Measurements from ENCODE around the gene KCNH6.

KCNH6 gene

DNA sequence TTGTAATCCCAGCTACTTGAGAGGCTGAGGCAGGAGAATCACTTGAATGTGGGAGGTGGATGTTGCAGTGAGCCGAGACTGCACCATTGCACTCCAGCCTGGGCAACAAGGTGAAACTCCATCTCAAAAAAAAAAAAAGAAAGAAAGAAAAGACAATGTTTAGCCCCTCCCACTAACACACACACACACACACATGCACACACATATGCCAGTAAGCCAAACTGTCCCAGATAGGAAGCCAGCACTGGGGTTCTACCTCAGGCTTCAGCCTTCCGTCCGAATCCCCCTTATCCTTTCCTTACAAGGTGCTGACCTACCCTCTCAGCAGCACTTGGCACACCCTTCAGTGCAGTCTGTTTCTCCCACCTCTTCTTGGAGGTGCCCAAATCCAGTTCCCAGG is 8.7 kb upstream of the KCNH6 start:
- no peak for DNase-seq

GRCh38 chr17:63514974-63515373 is 8.2 kb upstream of the KCNH6 start:
- no peak for DNase-seq

DNA sequence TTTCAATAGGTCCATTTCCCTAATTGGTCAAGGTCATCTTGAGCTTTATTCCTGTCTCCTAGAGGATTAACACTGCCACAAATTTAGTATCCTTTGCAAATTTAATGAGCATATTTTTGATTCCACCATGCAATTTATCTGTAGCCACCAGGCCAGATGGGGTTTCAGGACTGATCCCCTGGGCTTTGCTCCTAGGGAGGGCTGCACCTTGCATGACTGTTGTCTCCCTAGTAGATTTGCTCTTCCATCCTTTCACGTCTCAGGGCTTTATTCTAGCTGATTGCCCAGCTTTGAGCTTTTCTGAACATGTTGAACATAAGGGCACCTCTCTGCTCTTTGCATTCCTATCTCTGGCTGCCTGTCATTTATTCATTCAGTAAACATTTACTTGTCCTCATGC is 7.7 kb upstream of the KCNH6 start:
- DNase-seq = no peak

GRCh38 chr17:63516910-63517824 is 6.0 kb upstream of the KCNH6 start:
- DNase-seq = no peak

DNA sequence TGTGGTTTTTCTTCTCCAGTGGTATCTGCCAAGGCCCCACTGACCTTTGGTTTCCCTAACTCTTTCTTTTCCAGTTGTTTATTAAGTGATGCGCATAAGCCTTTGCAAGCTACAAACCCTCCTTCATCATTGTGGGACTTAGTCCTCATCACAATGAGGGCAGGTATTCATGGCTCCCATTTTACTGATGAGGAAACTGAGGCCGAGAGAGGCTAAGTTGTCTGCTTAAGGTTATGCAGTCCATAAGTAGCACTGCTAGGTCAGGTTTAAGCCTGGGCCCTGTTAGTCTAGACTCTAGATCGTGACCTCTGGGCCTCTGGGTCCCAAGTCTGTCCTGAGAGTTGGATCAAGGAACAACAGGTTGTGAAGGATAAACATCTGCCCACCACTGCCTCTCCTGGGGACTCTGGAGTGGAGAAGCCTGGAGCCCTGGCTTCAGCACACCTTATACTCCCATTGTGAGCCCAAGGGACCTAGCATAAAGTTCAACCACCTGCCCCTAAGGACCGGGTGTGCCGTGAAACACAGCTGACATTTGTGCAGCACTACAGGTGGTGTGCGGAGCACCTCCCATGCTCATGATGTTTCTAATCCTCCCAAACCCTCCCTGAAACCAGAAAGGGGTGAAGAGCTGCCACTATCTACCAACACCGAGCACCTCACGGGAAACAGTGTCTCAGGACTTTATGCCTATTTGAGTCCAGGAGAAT is 5.2 kb upstream of the KCNH6 start:
- DNase-seq = no peak

- no peak for DNase-seq
These were observed 3.9 kb upstream of the KCNH6 start for GRCh38 chr17:63519116-63519881.

- no peak for DNase-seq
These were observed 2.9 kb upstream of the KCNH6 start for GRCh38 chr17:63519972-63520882.

DNA sequence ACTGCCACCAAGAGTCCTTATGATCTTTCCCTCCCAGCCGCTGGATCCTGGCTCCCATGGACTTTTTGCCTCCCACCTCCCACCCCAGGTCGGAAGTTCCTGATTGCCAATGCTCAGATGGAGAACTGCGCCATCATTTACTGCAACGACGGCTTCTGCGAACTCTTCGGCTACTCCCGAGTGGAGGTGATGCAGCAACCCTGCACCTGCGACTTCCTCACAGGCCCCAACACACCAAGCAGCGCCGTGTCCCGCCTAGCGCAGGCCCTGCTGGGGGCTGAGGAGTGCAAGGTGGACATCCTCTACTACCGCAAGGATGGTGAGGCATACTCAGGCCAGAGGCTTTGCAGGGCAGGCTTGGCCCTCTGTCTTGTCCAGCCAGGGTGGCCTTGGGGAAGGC is 893 bp downstream of the KCNH6 start:
- no peak for DNase-seq

DNA sequence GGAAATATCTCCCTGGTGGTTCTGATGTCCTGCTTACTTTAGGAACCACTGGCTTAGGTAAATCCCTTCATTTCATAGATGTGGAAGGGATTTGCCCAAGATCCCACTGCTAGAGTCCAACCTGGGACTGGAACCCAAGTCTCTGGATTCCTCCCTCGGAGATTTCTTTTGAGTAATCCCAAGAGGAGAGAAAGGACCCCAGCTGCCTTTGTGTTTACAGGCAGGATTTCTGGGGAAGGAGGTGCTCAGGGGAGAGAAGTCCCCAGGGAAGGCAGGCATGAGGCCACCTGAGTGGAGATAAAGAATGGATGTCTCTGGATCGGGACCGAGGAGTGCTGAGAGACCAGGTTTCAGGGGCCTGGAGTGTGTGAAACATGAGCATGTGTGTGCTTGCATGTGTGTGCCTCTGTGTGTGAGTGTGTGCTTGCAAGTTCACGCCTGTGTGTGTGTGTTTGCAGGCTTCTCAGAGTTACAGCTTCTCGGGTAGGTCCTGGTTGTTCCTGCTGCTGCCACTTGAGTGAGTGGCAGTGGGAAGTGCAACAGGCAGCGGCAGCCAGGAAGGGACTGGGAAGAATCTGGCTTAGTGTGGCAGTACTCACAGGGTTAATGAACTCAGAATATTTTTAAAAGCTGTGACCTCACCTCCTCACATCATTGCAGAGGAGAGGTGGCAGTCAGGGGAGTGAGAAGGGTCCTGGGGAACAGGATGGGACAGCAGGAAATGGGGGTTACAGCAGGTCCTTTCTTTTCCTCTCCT is 2.2 kb downstream of the KCNH6 start:
- DNase-seq = no peak

DNA sequence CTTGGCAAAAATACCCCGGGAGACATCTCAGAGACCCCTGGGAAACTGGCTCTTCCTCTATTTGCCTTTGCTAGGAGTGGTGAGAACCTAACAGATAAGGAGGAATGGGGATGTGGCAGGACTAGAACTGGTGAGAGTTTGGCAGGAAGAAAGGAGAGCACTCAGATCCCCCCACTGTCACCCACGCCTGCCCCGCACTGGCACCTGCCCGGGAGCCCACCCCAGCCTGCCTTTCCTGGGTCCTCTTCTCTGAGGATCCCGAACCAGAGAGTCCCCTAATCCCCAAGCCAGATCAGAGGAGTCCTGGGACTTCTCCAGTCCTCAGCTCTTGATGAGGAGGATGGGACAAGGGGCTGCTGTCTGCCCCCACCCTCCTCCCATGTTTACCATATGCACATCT is 3.7 kb downstream of the KCNH6 start:
- no peak for DNase-seq

DNA sequence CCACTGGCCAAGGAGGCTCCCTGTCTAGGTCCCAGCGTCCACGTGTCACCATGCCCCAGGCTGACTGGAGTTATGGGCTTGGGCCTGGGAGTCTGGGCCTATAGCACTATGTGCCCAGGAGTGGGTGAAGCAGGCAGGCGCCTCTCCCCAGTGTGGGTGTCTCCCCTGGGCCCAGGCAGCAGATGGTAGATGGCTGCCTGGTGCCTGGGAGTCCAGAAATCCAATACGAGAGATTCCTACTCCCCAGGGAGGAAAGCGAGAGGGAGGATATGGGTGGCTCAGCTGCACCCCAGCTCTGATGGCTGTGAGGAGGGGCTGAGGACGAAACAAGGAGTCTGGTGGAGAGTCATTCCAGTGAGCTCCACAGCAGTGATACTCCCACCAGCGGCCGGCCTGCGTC is 5.0 kb downstream of the KCNH6 start:
- no peak for DNase-seq

DNA sequence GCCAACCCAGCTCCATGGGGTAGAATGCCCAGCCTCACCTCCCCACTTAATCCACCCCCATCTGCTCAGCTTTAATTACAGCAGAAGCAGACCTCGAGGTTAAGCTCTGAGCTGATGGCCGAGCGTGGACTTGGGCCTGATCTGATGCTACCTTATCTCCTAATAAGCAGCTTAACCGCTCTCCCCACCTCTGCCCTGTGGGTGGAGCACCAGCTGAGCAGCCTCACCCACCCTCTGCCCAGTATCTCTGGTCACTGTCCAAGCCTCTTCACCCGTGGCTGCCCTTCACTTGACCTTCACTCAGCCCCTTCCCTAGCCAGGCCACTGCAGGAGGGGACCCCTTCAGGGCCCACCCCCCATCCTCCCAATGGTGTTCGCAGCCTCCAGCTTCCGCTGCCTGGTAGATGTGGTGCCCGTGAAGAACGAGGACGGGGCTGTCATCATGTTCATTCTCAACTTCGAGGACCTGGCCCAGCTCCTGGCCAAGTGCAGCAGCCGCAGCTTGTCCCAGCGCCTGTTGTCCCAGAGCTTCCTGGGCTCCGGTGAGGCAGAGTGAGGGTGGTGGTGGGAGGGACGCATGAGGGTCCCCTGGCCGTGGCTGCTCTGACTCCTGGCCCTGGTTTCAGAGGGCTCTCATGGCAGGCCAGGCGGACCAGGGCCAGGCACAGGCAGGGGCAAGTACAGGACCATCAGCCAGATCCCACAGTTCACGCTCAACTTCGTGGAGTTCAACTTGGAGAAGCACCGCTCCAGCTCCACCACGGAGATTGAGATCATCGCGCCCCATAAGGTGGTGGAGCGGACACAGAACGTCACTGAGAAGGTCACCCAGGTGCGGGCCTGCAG is 6.8 kb downstream of the KCNH6 start:
- no peak for DNase-seq

DNA sequence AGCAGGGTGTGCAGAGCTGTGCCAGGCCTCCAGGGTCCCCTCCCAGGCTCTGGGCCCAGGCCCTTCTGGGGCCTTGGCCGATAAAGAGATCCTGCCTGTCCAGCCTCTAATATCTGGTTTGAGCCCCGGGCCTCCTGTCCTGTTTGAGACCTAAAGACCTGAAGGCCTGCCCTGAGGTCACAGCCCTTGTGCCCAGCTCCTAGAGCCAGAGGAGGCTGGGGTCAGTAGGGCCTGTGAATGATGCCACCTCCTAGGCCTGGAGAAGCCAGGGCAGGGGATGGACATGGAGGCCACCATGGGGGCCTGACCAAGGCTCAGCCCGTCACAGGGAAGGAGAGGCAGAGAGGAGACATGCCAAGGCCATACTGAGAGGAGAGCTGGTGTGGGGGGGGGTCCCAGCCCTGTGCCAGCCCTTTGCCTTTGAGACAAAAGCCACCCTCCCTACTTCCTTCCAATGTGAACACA is 7.4 kb downstream of the KCNH6 start:
- no peak for DNase-seq

DNA sequence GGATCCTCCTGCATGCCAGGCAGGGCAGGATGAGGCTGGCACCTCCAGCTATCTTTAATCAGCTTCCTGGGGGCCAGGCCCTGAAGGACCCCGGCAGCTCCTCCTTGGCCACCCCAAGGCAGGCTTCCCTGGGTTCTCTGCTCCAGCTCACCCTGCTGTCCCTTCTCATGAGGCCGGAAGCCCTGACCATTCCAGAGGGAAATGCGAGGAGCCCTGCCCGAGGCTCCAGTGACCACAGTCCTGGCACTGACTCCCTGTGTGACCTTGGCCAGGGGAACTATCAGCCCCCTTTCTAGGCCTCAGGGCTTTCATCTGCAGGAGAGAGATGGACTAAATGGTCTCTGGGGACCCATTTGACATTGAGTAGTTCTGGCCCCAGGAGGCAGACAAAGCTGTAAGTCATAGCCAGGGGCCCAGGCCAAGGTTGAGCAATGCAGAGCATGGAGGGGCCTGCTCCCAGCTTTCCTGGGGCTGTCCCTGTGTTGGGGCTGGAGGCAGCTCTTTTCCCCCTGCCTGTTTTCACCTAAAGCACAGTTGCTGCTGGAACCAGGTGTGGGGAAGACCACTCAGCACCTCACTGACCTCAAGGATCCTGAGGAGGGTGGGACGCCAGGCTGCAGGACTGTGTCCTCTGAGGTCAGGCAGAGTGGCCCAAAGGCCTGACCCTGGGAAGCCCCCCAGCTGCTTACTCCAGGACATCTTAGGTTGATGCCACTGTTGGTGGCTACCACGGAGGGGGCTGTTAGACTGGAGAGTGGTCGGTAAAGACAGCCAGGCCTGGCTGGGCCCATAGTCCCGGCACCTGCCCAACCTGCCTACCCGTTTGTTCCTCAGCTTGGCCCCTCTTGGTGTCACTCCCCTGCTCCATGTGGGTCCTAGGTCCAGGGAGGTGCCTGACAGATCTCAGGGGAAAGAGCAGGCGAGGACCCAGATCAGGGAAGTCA is 8.1 kb downstream of the KCNH6 start:
- no peak for DNase-seq

DNA sequence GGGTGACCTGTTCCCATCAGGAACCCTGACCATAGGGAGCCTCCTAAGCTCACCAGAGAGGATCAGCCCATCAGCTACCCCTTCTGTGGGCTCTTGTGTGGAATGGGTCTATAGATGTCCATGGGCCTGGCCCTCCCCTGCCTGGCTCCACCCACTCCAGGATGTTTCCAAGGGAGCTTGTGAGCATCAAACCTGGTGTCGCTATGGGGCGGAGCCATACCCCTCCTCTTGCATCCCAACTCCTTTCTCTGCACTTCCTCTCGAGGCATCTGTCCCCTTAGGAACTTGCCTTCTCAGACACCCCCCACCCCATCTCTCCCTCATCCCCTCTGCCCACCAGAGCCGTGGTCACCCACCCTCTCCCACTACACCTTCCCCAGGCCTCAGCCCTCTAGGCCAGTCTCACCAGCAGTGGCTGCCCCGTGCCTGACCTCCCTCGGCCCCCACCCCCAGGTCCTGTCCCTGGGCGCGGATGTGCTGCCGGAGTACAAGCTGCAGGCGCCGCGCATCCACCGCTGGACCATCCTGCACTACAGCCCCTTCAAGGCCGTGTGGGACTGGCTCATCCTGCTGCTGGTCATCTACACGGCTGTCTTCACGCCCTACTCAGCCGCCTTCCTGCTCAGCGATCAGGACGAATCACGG is 10.4 kb downstream of the KCNH6 start:
- DNase-seq = no peak

DNA sequence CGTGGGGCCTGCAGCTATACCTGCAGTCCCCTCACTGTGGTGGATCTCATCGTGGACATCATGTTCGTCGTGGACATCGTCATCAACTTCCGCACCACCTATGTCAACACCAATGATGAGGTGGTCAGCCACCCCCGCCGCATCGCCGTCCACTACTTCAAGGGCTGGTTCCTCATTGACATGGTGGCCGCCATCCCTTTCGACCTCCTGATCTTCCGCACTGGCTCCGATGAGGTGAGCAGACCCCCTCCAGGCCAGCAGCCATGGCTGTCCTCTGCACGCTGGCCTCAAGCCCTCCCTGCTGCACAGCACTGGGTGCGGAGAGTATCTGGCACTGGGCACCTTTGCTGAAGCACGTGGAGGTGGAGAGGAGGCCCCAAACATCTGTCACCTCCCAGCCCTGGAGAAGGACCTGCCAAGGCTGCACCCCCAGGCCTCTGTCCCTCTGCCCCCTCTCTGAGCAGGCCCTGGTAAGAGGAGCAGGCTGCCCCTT is 11.0 kb downstream of the KCNH6 start:
- no peak for DNase-seq

DNA sequence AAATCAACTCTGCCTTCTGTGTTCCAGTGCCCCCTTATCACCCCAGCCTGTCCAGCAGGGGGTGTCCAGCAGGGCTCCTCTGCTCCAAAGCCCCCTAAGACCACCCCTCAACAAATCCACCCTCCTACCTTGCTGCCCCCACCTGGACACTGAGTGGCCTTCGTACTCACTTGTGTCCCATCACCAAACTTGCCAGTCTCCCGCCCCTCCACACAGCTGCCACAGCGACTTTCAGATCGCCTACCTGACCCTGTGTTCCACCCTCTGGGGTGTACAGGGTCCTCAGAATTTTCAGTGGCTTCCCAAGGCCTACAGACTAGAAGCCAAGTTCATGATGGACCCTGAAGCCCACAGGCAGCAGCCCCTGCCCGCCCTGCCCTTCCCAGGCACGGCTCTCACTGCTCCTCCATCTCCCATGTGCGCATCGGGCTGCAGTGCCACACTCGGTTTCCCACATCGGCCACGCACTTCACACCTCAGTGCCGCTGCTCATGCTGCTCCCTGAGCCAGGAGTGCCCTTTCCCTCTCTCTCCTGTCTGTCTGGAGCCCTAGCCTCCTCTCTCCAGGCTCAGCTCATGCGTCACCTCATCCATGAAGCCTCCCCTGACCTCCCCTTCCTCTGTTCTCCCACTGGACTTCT is 11.8 kb downstream of the KCNH6 start:
- DNase-seq = no peak

DNA sequence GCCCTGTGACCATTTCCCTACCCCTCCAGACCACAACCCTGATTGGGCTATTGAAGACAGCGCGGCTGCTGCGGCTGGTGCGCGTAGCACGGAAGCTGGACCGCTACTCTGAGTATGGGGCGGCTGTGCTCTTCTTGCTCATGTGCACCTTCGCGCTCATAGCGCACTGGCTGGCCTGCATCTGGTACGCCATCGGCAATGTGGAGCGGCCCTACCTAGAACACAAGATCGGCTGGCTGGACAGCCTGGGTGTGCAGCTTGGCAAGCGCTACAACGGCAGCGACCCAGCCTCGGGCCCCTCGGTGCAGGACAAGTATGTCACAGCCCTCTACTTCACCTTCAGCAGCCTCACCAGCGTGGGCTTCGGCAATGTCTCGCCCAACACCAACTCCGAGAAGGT is 12.5 kb downstream of the KCNH6 start:
- no peak for DNase-seq

Measured in RPMI8226 (cell line).